Smooth muscle cell (in vitro differentiated cells): Measurements from ENCODE around the gene PTPN9. TPM values are rescaled to one million over a fixed set of nuclear protein-coding genes. Genes with fewer than 3 reads are reported as not detected.

Source experiments
- DNase-seq: peaks from one replicate; lab custom pipeline; 2025; ENCODE audit not compliant: unreplicated experiment; lab: John Stamatoyannopoulos, UW
- H2AFZ ChIP-seq: fragments of 200-600 bp; sonication (generic); 2 replicates; pipeline ENCODE4 v1.6.0; 2016; ENCODE audit warnings: antibody characterized with exemption, low read depth, mild to moderate bottlenecking
- H3F3A ChIP-seq: fragments of 200-600 bp; sonication (generic); 2 replicates; pipeline ENCODE4 v1.6.0; 2017; ENCODE audit warnings: antibody characterized with exemption, low read depth
- H3K27ac ChIP-seq: fragments of 200-600 bp; sonication (generic); 2 replicates; pipeline ENCODE4 v1.5.1; 2016; ENCODE audit warnings: low read depth, mild to moderate bottlenecking
- H3K27me3 ChIP-seq: fragments of 200-600 bp; sonication (generic); 2 replicates; pipeline ENCODE4 v1.6.1; 2016; ENCODE audit warnings: low read depth, mild to moderate bottlenecking
- H3K36me3 ChIP-seq: fragments of 200-600 bp; sonication (generic); 2 replicates; pipeline ENCODE4 v1.5.1; 2016; ENCODE audit warnings: low read depth
- H3K4me1 ChIP-seq: fragments of 200-600 bp; sonication (generic); 2 replicates; pipeline ENCODE4 v1.5.1; 2016; ENCODE audit warnings: low read depth
- H3K4me2 ChIP-seq: fragments of 200-600 bp; sonication (generic); 2 replicates; pipeline ENCODE4 v1.6.0; 2016; ENCODE audit warnings: mild to moderate bottlenecking
- H3K4me3 ChIP-seq: fragments of 200-600 bp; sonication (generic); 2 replicates; pipeline ENCODE4 v1.5.1; 2016; ENCODE audit warnings: mild to moderate bottlenecking
- H3K79me2 ChIP-seq: fragments of 200-600 bp; sonication (generic); 2 replicates; pipeline ENCODE4 v1.6.0; 2016; ENCODE audit warnings: low read depth, mild to moderate bottlenecking
- H3K9ac ChIP-seq: fragments of 200-600 bp; sonication (generic); 2 replicates; pipeline ENCODE4 v1.6.0; 2016; ENCODE audit warnings: low read depth
- H3K9me3 ChIP-seq: fragments of 200-600 bp; sonication (generic); replicated peaks from 2 replicates; pipeline ENCODE4 v1.5.1; 2016; ENCODE audit warnings: low read depth
- H4K20me1 ChIP-seq: fragments of 200-600 bp; sonication (generic); 2 replicates; pipeline ENCODE4 v1.6.0; 2016; ENCODE audit warnings: low read depth
- CTCF ChIP-seq: fragments of 200-600 bp; sonication (generic); IDR thresholded peaks from 2 replicates; pipeline ENCODE4 v1.5.1; 2017; ENCODE audit warnings: borderline replicate concordance, mild to moderate bottlenecking, antibody characterized with exemption; ENCODE audit not compliant: insufficient read depth, poor library complexity, severe bottlenecking
- WGBS: methylation state at CpG from one replicate; pipeline ENCODE4 v1.1.7; 2016; ENCODE audit warnings: low lambda C conversion rate; 5-methylcytosine and 5-hydroxymethylcytosine counted together
- polyA plus RNA-seq: library from polyadenylated mRNA; unstranded; fragments of >200 nt; fragmentation: Nextera tagmentation; extraction: Ambion mirVana; gene quantifications from 2 replicates; pipeline ENCODE4 v1.2.1, GENCODE V29; 2016
- total RNA-seq: library from RNA; depleted of rRNA; stranded (reverse); fragments of >200 nt; gene quantifications from 2 replicates; pipeline ENCODE4 v1.2.3, GENCODE V29; 2014

Gene PTPN9
- total and polyA plus RNA-seq, 2 experiments from 2014 or later, result 20.3 to 23.4 TPM

DNA sequence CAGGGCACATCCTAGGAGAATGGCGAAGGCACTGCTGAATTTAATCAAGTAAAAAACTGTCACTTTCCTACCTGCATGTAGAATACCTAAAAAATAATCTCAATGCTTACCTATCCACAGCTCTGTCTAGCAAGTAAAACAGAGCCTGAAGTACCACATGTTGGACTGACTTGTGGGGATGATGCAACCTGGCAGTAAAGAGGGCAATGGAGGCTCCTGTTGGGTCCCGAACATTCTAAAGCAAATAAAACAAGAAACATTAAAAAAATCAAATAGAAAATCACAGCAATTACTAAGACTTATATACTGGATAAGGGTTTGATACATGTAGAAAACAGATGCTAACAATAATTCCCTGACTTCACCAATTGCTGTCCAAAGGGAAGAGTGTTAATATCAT, 56.1 kb downstream of the PTPN9 start:
- Histone ChIP-seq H3K4me2 (no peak overlapping the region), H3K79me2 (peaks cover 11% of the 10 kb centered on the region), H3K27ac (no peak overlapping the region), H3K9ac (no peak overlapping the region), H3K27me3 (no peaks in the 10 kb centered on the region), H3K9me3 (no peaks in the 10 kb centered on the region), H4K20me1 (peaks cover 23% of the 10 kb centered on the region), H2AFZ (no peak overlapping the region), H3F3A (peaks cover 2% of the 10 kb centered on the region), H3K4me3 (no peak overlapping the region), H3K36me3 (peaks cover 17% of the 10 kb centered on the region), H3K4me1 (no peaks in the 10 kb centered on the region)
- no peak for TF ChIP-seq CTCF
- WGBS, result 98% methylated on average over 2 of the region's 2 CpGs
- DNase-seq, result no peak

DNA sequence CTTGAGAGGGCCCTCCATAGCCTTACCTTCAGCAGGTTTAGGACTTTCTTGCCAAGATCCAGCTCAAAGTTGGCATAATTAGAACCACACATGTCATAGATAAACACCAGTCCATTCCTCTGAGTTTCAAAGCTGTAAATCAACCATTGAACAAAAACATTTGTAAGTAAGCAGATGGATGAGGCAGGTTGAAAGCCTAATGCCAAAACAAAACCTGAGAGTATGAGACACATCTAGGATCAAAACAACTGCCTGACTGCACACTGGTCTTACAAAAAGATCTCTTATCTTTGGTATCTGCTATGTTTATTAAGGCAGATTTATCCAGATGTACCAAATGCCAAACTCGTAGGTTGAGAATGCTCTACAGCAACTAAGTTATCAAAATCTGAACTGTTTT, 61.9 kb downstream of the PTPN9 start:
- Histone ChIP-seq H4K20me1 (peaks cover 14% of the 10 kb centered on the region), H2AFZ (no peak overlapping the region), H3K27me3 (no peaks in the 10 kb centered on the region), H3F3A (peaks cover 11% of the 10 kb centered on the region), H3K36me3 (peaks cover 11% of the 10 kb centered on the region), H3K27ac (peak overlapping the region; percentile 70), H3K79me2 (no peaks in the 10 kb centered on the region), H3K9me3 (no peaks in the 10 kb centered on the region), H3K4me1 (no peaks in the 10 kb centered on the region), H3K4me3 (no peak overlapping the region), H3K9ac (no peak overlapping the region), H3K4me2 (no peak overlapping the region)
- no peak for TF ChIP-seq CTCF
- WGBS, result 88% methylated on average over 1 of the region's 1 CpG
- no peak for DNase-seq

GRCh38 chr15:75508840-75509532, 70.1 kb downstream of the PTPN9 start:
- H3K4me2 ChIP-seq, result no peak overlapping the region
- H3K4me1 ChIP-seq, result no peaks in the 10 kb centered on the region
- H3K79me2 ChIP-seq, result no peaks in the 10 kb centered on the region
- peaks cover 14% of the 10 kb centered on the region for H3K36me3 ChIP-seq
- no peak overlapping the region for H3K27ac ChIP-seq
- H3F3A ChIP-seq, result no peaks in the 10 kb centered on the region
- H3K9ac ChIP-seq, result no peak overlapping the region
- no peak overlapping the region for H3K4me3 ChIP-seq
- peak; percentile 38 for TF ChIP-seq CTCF
- no peak for DNase-seq
- H3K9me3 ChIP-seq, result no peaks in the 10 kb centered on the region
- no peaks in the 10 kb centered on the region for H3K27me3 ChIP-seq
- H2AFZ ChIP-seq, result no peak overlapping the region
- H4K20me1 ChIP-seq, result peaks cover 8% of the 10 kb centered on the region
- WGBS, result 90% methylated on average over 7 of the region's 7 CpGs

DNA sequence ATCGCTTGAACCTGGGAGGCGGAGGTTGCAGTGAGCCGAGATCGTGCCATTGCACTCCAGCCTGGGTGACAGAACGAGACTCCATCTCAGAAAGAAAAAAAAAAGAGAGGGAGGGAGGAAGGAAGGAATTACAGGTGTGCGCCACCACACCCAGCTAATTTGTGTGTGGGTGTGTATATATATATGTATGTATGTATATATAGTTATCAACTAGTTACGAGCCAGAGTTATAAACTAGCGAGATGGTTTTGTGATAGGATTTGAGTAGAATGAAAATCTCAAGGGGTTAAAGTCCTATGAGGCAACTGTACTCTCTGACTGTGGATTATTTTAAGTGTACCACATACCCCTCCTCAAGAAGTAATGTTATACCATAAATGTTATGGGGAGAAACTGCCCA, 76.8 kb downstream of the PTPN9 start:
- 98% methylated on average over 8 of the region's 8 CpGs for WGBS
- no peak overlapping the region for H3K9ac ChIP-seq
- no peaks in the 10 kb centered on the region for H3K4me1 ChIP-seq
- no peaks in the 10 kb centered on the region for H3K9me3 ChIP-seq
- H3K4me2 ChIP-seq, result no peak overlapping the region
- H4K20me1 ChIP-seq, result no peaks in the 10 kb centered on the region
- peaks cover 4% of the 10 kb centered on the region for H3K36me3 ChIP-seq
- no peak overlapping the region for H2AFZ ChIP-seq
- no peak overlapping the region for H3K4me3 ChIP-seq
- H3K27ac ChIP-seq, result no peak overlapping the region
- no peaks in the 10 kb centered on the region for H3F3A ChIP-seq
- no peak for TF ChIP-seq CTCF
- no peaks in the 10 kb centered on the region for H3K79me2 ChIP-seq
- no peaks in the 10 kb centered on the region for H3K27me3 ChIP-seq
- DNase-seq, result no peak
